T follicular helper cell (primary cell): ENCODE measurements around the gene HDDC2.

Experiments
- DNase-seq: peaks from one replicate; pipeline ENCODE4 v3.0.0-alpha.2; 2020; ENCODE audit warnings: low read depth

The HDDC2 gene

GRCh38 chr6:125271486-125272159 lies 30.1 kb downstream of the HDDC2 start:
- DNase-seq: no peak

- no peak for DNase-seq
Observed at GRCh38 chr6:125270380-125270779, 31.4 kb downstream of the HDDC2 start.

- DNase-seq: no peak
Observed at GRCh38 chr6:125269328-125269985, 32.3 kb downstream of the HDDC2 start.

GRCh38 chr6:125268765-125269164 lies 33.0 kb downstream of the HDDC2 start:
- no peak for DNase-seq

GRCh38 chr6:125267806-125268523 lies 33.8 kb downstream of the HDDC2 start:
- DNase-seq: no peak

- DNase-seq: no peak
Observed at GRCh38 chr6:125264476-125264875, 37.3 kb downstream of the HDDC2 start.

- no peak for DNase-seq
Observed at GRCh38 chr6:125262016-125263013, 39.5 kb downstream of the HDDC2 start.

- no peak for DNase-seq
Observed at GRCh38 chr6:125259354-125259736, 42.4 kb downstream of the HDDC2 start.

- DNase-seq: no peak
Observed at GRCh38 chr6:125258651-125259353, 43.0 kb downstream of the HDDC2 start.

GRCh38 chr6:125257351-125257750 lies 44.4 kb downstream of the HDDC2 start:
- DNase-seq: no peak

GRCh38 chr6:125255201-125255600 lies 46.6 kb downstream of the HDDC2 start:
- no peak for DNase-seq

GRCh38 chr6:125254321-125254720 lies 47.4 kb downstream of the HDDC2 start:
- no peak for DNase-seq

GRCh38 chr6:125253881-125254280 lies 47.9 kb downstream of the HDDC2 start:
- no peak for DNase-seq

- DNase-seq: no peak
Observed at GRCh38 chr6:125252891-125253290, 48.9 kb downstream of the HDDC2 start.

GRCh38 chr6:125251516-125252220 lies 50.1 kb downstream of the HDDC2 start:
- DNase-seq: no peak

- DNase-seq: no peak
Observed at GRCh38 chr6:125250511-125250910, 51.3 kb downstream of the HDDC2 start.

GRCh38 chr6:125248136-125248535 lies 53.6 kb downstream of the HDDC2 start:
- DNase-seq: no peak

GRCh38 chr6:125246566-125246965 lies 55.2 kb downstream of the HDDC2 start:
- DNase-seq: no peak

GRCh38 chr6:125245523-125246264 lies 56.1 kb downstream of the HDDC2 start:
- no peak for DNase-seq

- no peak for DNase-seq
Observed at GRCh38 chr6:125245109-125245508, 56.7 kb downstream of the HDDC2 start.
